ENCODE data around the gene SPG11.

SPG11 gene

GRCh38 chr15:44620081-44620480 is 43.4 kb downstream of the SPG11 start:
- H3K9me3 ChIP-seq (ENCODE audit: control insufficient read depth, insufficient read depth, low read length) = no peaks in the 10 kb centered on the region
- H4K20me1 ChIP-seq (ENCODE audit: control insufficient read depth, insufficient read depth, low read depth, low read length) = no peaks in the 10 kb centered on the region
- H3K36me3 ChIP-seq (ENCODE audit: control insufficient read depth, low read length) = peaks cover 52% of the 10 kb centered on the region
- no peaks in the 10 kb centered on the region for H3K79me2 ChIP-seq (ENCODE audit: control insufficient read depth, low read length)
- H3K27ac ChIP-seq (ENCODE audit: low read depth, low read length) = no peak overlapping the region
- TF ChIP-seq CTCF (IDR thresholded peaks at IDR 0.05; ENCODE audit: low read depth, low read length, poor library complexity, severe bottlenecking) (no peak), EZH2phosphoT487 (IDR thresholded peaks at IDR 0.05; ENCODE audit: borderline replicate concordance, low read length) (no peak)
- H3K9me2 ChIP-seq (replicated peaks; ENCODE audit: control insufficient read depth, low read length) = no peaks in the 10 kb centered on the region
- 0 out of 2 replicates have a peak, but pooled peaks cover 3% of the 10 kb centered on the region for H3F3A ChIP-seq (ENCODE audit: control insufficient read depth, insufficient read depth)
- no peaks in the 10 kb centered on the region for H3K4me1 ChIP-seq (ENCODE audit: control insufficient read depth, low read length)
- no peak overlapping the region for H3K4me3 ChIP-seq (ENCODE audit: low read length)
- H3K4me2 ChIP-seq (ENCODE audit: low read length) = no peak overlapping the region
- no peaks in the 10 kb centered on the region for H3K27me3 ChIP-seq (ENCODE audit: control insufficient read depth, low read length)

- H4K20me1 ChIP-seq (ENCODE audit: control insufficient read depth, insufficient read depth, low read depth, low read length) = no peaks in the 10 kb centered on the region
- H3K27me3 ChIP-seq (ENCODE audit: control insufficient read depth, low read length) = no peaks in the 10 kb centered on the region
- no peak overlapping the region for H3K27ac ChIP-seq (ENCODE audit: low read depth, low read length)
- H3K4me3 ChIP-seq (ENCODE audit: low read length) = no peak overlapping the region
- TF ChIP-seq CTCF (IDR thresholded peaks at IDR 0.05; ENCODE audit: low read depth, low read length, poor library complexity, severe bottlenecking) (no peak), EZH2phosphoT487 (IDR thresholded peaks at IDR 0.05; ENCODE audit: borderline replicate concordance, low read length) (no peak)
- no peaks in the 10 kb centered on the region for H3K9me2 ChIP-seq (replicated peaks; ENCODE audit: control insufficient read depth, low read length)
- H3K36me3 ChIP-seq (ENCODE audit: control insufficient read depth, low read length) = peaks cover 46% of the 10 kb centered on the region
- H3K4me1 ChIP-seq (ENCODE audit: control insufficient read depth, low read length) = no peaks in the 10 kb centered on the region
- H3F3A ChIP-seq (ENCODE audit: control insufficient read depth, insufficient read depth) = no peaks in the 10 kb centered on the region
- no peaks in the 10 kb centered on the region for H3K79me2 ChIP-seq (ENCODE audit: control insufficient read depth, low read length)
- H3K9me3 ChIP-seq (ENCODE audit: control insufficient read depth, insufficient read depth, low read length) = no peaks in the 10 kb centered on the region
- H3K4me2 ChIP-seq (ENCODE audit: low read length) = no peak overlapping the region
Observed at GRCh38 chr15:44616974-44617373, 46.5 kb downstream of the SPG11 start.

- Histone ChIP-seq H3K27me3 (ENCODE audit: control insufficient read depth, low read length) (no peaks in the 10 kb centered on the region), H3K27ac (ENCODE audit: low read depth, low read length) (no peak overlapping the region), H3K36me3 (ENCODE audit: control insufficient read depth, low read length) (peaks cover 45% of the 10 kb centered on the region), H3K4me2 (ENCODE audit: low read length) (no peak overlapping the region), H3K4me3 (ENCODE audit: low read length) (no peak overlapping the region), H3K4me1 (ENCODE audit: control insufficient read depth, low read length) (no peaks in the 10 kb centered on the region), H3F3A (ENCODE audit: control insufficient read depth, insufficient read depth) (no peaks in the 10 kb centered on the region), H3K9me3 (ENCODE audit: control insufficient read depth, insufficient read depth, low read length) (no peaks in the 10 kb centered on the region), H4K20me1 (ENCODE audit: control insufficient read depth, insufficient read depth, low read depth, low read length) (no peaks in the 10 kb centered on the region), H3K9me2 (replicated peaks; ENCODE audit: control insufficient read depth, low read length) (no peaks in the 10 kb centered on the region), H3K79me2 (ENCODE audit: control insufficient read depth, low read length) (no peaks in the 10 kb centered on the region)
- TF ChIP-seq CTCF (IDR thresholded peaks at IDR 0.05; ENCODE audit: low read depth, low read length, poor library complexity, severe bottlenecking) = no peak
- no peak for TF ChIP-seq EZH2phosphoT487 (IDR thresholded peaks at IDR 0.05; ENCODE audit: borderline replicate concordance, low read length)
Observed at GRCh38 chr15:44606740-44607139, 56.7 kb downstream of the SPG11 start.

GRCh38 chr15:44603126-44603525 is 60.3 kb downstream of the SPG11 start:
- Histone ChIP-seq H3F3A (ENCODE audit: control insufficient read depth, insufficient read depth) (no peaks in the 10 kb centered on the region), H3K9me2 (replicated peaks; ENCODE audit: control insufficient read depth, low read length) (no peaks in the 10 kb centered on the region), H3K4me3 (ENCODE audit: low read length) (no peak overlapping the region), H3K4me2 (ENCODE audit: low read length) (no peak overlapping the region), H3K27ac (ENCODE audit: low read depth, low read length) (no peak overlapping the region), H3K4me1 (ENCODE audit: control insufficient read depth, low read length) (no peaks in the 10 kb centered on the region), H3K79me2 (ENCODE audit: control insufficient read depth, low read length) (no peaks in the 10 kb centered on the region), H4K20me1 (ENCODE audit: control insufficient read depth, insufficient read depth, low read depth, low read length) (no peaks in the 10 kb centered on the region), H3K36me3 (ENCODE audit: control insufficient read depth, low read length) (peaks cover 42% of the 10 kb centered on the region), H3K9me3 (ENCODE audit: control insufficient read depth, insufficient read depth, low read length) (no peaks in the 10 kb centered on the region), H3K27me3 (ENCODE audit: control insufficient read depth, low read length) (no peaks in the 10 kb centered on the region)
- TF ChIP-seq CTCF (IDR thresholded peaks at IDR 0.05; ENCODE audit: low read depth, low read length, poor library complexity, severe bottlenecking) = no peak
- no peak for TF ChIP-seq EZH2phosphoT487 (IDR thresholded peaks at IDR 0.05; ENCODE audit: borderline replicate concordance, low read length)
